Endothelial cell (in vitro differentiated cells): ENCODE measurements around the gene MBTPS1. TPM values are rescaled to one million over a fixed set of nuclear protein-coding genes. Genes with fewer than 3 reads are reported as not detected.

Source experiments
- DNase-seq: peaks from one replicate; pipeline ENCODE4 v3.0.0; 2021; ENCODE audit warnings: low spot score
- H3K27ac Mint-ChIP-seq: one replicate; pipeline ENCODE4 v1.8.0; 2021; ENCODE audit warnings: mixed read lengths, inconsistent platforms; ENCODE audit not compliant: unreplicated experiment
- H3K27me3 Mint-ChIP-seq: one replicate; pipeline ENCODE4 v1.8.0; 2021; ENCODE audit warnings: mild to moderate bottlenecking, moderate library complexity, mixed read lengths, inconsistent platforms; ENCODE audit not compliant: unreplicated experiment
- H3K36me3 Mint-ChIP-seq: one replicate; pipeline ENCODE4 v1.8.0; 2021; ENCODE audit warnings: mild to moderate bottlenecking, low read depth, mixed read lengths, inconsistent platforms; ENCODE audit not compliant: unreplicated experiment
- H3K4me1 Mint-ChIP-seq: one replicate; pipeline ENCODE4 v1.8.0; 2021; ENCODE audit warnings: mild to moderate bottlenecking, mixed read lengths, inconsistent platforms; ENCODE audit not compliant: unreplicated experiment
- H3K4me3 Mint-ChIP-seq: one replicate; pipeline ENCODE4 v1.8.0; 2021; ENCODE audit warnings: mild to moderate bottlenecking, mixed read lengths, inconsistent platforms; ENCODE audit not compliant: unreplicated experiment
- H3K9me3 Mint-ChIP-seq: one replicate; pipeline ENCODE4 v1.8.0; 2021; ENCODE audit warnings: mixed read lengths, inconsistent platforms; ENCODE audit not compliant: unreplicated experiment
- CTCF ChIP-seq: fragments of 200-600 bp; sonication (generic); IDR thresholded peaks from one replicate; pipeline ENCODE4 v1.5.0; 2021; ENCODE audit warnings: antibody characterized with exemption; ENCODE audit not compliant: unreplicated experiment
- long read RNA-seq: library from polyadenylated mRNA; unstranded; transcript quantifications from one replicate; pipeline ENCODE4 v2.0.0, GENCODE V29; 2020; ENCODE audit not compliant: unreplicated experiment
- total RNA-seq: library from RNA; stranded (reverse); fragmentation: NEBNext Ultra II Directional; extraction: Animal tissue kit (Norgen Biotek cat#: 25700); gene quantifications from one replicate; pipeline ENCODE4 v1.2.1, GENCODE V29; 2021; ENCODE audit not compliant: unreplicated experiment

The MBTPS1 gene
- 79.7 TPM for total RNA-seq
- long read RNA-seq, full-length matches to known transcripts = 9 of 21 reads
- long read RNA-seq, partial matches to known transcripts = 8 of 21 reads
- long read RNA-seq, other reads (novel, unspliced or antisense) = 4 of 21 reads

- DNase-seq = peak; percentile 99
- H3K4me3 Mint-ChIP-seq = peak within 1 kb of the TSS; percentile 98
- peaks cover 16% of the 10 kb centered on the region for H3K4me1 Mint-ChIP-seq
These were observed at the start of gene MBTPS1 for GRCh38 chr16:84116720-84117493. Gene MBTPS1, minus strand, starts transcription at chr16:84116942. Its CDS starts 15,159 bp downstream, at chr16:84101783.

GRCh38 chr16:84165746-84166145 is 49.0 kb upstream of the MBTPS1 start:
- Mint-ChIP-seq H3K27ac (no peak overlapping the region), H3K36me3 (no peaks in the 10 kb centered on the region), H3K27me3 (peaks cover 5% of the 10 kb centered on the region), H3K4me1 (no peaks in the 10 kb centered on the region), H3K9me3 (no peaks in the 10 kb centered on the region), H3K4me3 (no peak overlapping the region)
- no peak for TF ChIP-seq CTCF
- DNase-seq = no peak

More at GRCh38 chr16:84116720-84117493, at the start of gene MBTPS1:
- no peak for TF ChIP-seq CTCF
- peaks cover 7% of the 10 kb centered on the region for H3K27me3 Mint-ChIP-seq
- peaks cover 8% of the 10 kb centered on the region for H3K36me3 Mint-ChIP-seq
- H3K9me3 Mint-ChIP-seq = no peaks in the 10 kb centered on the region
- H3K27ac Mint-ChIP-seq = peak within 1 kb of the TSS; percentile 96

GRCh38 chr16:84161801-84162200 is 45.1 kb upstream of the MBTPS1 start:
- H3K4me3 Mint-ChIP-seq = no peak overlapping the region
- H3K27ac Mint-ChIP-seq = no peak overlapping the region
- H3K9me3 Mint-ChIP-seq = no peaks in the 10 kb centered on the region

GRCh38 chr16:84161037-84161436 is 44.3 kb upstream of the MBTPS1 start:
- TF ChIP-seq CTCF = no peak
- Mint-ChIP-seq H3K27me3 (peaks cover 5% of the 10 kb centered on the region), H3K4me3 (no peak overlapping the region), H3K9me3 (no peaks in the 10 kb centered on the region), H3K4me1 (no peaks in the 10 kb centered on the region), H3K27ac (no peak overlapping the region), H3K36me3 (no peaks in the 10 kb centered on the region)
- DNase-seq = no peak

More at GRCh38 chr16:84161801-84162200, 45.1 kb upstream of the MBTPS1 start:
- no peak for DNase-seq
- Mint-ChIP-seq H3K36me3 (no peaks in the 10 kb centered on the region), H3K27me3 (peaks cover 5% of the 10 kb centered on the region), H3K4me1 (no peaks in the 10 kb centered on the region)
- TF ChIP-seq CTCF = no peak

GRCh38 chr16:84159800-84160199 is 43.1 kb upstream of the MBTPS1 start:
- no peak for TF ChIP-seq CTCF
- Mint-ChIP-seq H3K27ac (no peak overlapping the region), H3K4me3 (no peak overlapping the region), H3K36me3 (no peaks in the 10 kb centered on the region), H3K27me3 (peaks cover 5% of the 10 kb centered on the region), H3K9me3 (no peaks in the 10 kb centered on the region), H3K4me1 (peaks cover 8% of the 10 kb centered on the region)
- DNase-seq = no peak
